ENCODE measurements around the gene NKAPD1.
A peak's percentile ranks its signal among the peaks of the same experiment; 100 is the strongest.
"Not testable (repeated sequence)": the region's sequence is repeated elsewhere in the genome, so short reads cannot be mapped to it uniquely, and the experiment has no call there.

Gene NKAPD1

DNA sequence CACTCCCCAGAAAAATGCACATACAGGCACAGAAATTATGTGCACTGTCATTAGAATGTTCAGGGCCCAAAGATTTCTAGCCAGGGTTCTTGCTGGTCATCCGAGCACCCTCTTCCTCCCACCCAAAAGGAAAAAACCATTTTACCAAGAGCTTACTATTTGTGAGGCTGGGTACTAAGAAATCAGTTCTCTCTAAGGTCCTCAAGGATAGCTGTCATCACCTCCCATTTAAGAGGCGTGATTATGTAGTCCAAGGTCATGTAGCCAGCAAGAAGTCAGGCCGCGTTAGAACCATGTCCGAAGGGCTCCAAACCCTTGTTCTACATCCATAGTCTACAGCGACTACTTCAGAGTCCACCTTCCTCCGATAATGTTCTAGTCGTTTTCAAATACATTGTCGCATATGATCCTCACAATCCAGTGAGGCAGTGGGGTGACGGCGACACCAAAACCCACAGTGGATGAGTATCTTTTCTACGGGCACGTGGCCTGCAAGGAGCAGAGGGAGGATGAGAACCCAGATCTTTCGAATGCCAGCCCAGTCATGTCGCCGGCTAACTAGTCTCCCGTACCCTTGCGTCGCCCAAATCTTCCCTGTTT, 11.8 kb downstream of the NKAPD1 start:
- intact Hi-C loops (cut with DNase I), result loop anchor here (5.0 kb wide), 1 partner anchor 149 kb away; the partner anchor contains the start of gene DIXDC1
- peak in 1 of 10 donors; percentile 23 for DNase-seq

DNA sequence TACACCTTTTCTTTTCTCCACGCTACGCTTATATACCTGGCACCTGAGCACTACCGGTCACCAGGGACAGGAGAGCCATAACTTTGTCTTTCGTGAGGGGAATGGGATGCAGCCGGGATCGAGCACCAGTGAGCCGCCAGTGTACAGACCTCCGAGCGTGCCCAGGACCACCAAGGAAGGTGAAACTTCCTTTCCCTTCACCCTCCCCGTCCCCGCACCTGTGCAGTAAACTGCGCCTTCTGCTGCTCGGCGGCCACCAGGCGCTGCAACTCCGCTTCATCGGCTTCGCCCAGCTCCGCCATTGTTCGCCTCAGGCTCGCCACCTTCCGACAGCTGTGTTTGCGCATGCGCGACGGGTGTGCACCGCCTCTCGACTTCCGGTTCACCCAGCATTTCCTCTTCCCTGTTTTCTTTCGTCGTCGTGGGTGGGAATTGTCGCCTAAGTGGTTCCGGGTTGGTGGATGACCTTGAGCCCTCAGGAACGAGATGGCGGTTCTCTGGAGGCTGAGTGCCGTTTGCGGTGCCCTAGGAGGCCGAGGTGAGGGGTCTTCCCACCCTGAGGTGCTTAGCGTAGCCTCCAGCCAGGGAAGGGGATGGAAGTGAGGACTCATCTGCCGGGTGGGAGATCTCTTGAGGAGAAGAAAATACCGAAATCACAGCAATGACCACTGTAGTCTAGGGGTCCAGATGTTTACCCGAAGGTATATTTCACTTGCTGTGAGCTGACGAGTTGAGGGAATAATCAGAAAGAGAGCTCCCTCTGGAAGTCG, 12.5 kb downstream of the NKAPD1 start, which contains the start of the genes SDHD and TIMM8B:
TSS of gene SDHD (plus strand) at position 452 of the 770 bp plus-strand sequence. CDS start at position 487, 35 bp downstream.
TSS of gene TIMM8B (minus strand) at position 335 of the 770 bp plus-strand sequence. CDS start at position 302, 33 bp downstream.
- intact Hi-C loops (cut with DNase I), result loop anchor here (5.0 kb wide), 1 partner anchor 149 kb away; the partner anchor contains the start of gene DIXDC1
- DNase-seq, result peak; percentile 93 to 99 (median 96)

DNA sequence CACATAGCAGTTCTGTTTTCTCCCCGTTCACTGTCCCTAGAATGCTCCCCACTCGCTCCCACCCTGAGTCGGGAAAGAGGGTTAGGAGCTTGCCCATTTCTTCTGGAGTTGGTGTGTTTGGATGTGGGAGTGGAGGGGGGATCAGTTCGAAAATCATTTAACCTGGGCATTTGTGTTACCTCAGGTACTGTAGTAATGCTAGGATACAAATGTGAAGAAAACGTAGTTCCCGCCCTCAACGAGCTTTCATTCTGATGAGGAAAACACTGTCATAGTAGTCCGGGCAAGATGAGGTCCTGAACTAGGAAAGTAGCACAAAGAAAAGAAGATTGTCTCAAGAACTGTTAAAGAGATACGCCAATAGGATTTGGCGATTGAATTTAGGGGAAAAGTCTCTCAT, 13.1 kb downstream of the NKAPD1 start:
- intact Hi-C loops (cut with DNase I), result loop anchor here (5.0 kb wide), 1 partner anchor 150 kb away; the partner anchor contains the start of gene DIXDC1
- DNase-seq, result no peak

DNA sequence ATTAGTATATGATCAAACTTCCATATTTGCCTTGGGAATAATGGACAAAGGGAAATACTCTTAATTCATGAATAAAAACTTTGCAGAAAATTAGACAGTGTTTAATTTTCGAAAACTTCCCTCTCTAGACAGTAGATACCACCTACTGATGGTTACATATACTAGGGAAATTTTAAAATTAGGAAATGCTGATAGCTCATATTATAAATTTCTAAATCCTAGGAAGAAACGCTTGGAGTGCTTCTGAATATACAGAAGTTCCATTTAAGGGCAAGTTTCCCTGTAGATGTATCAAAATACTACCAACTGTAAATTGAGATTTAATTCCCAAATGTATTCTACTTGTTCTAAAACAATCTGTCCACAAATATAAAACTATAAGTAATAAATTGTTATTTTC, 21.2 kb downstream of the NKAPD1 start:
- intact Hi-C loops (cut with DNase I), result not testable (repeated sequence)

DNA sequence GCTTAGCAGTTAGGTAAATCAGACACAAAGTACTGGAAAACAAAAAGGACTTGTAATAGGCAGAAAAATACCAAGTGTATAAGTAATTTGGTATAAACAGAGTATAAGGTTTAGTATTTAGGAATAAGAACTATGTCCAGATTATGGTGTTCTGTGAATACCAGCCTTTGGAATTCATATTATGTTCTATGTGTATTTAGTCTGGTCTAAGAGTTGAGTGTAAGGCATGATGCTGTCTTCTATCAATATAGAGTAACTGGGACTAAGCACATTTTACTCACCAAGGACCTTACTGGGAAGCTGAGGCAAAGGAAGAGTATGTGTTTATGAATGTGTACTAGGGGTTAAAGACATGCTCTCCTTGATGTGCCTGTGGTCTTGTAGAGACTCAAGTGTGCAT, 22.1 kb downstream of the NKAPD1 start:
- intact Hi-C loops (cut with DNase I), result no loop called here
- DNase-seq, result no peak

More for the DNA sequence above, 21.2 kb downstream of the NKAPD1 start:
- not testable (repeated sequence) for DNase-seq

DNA sequence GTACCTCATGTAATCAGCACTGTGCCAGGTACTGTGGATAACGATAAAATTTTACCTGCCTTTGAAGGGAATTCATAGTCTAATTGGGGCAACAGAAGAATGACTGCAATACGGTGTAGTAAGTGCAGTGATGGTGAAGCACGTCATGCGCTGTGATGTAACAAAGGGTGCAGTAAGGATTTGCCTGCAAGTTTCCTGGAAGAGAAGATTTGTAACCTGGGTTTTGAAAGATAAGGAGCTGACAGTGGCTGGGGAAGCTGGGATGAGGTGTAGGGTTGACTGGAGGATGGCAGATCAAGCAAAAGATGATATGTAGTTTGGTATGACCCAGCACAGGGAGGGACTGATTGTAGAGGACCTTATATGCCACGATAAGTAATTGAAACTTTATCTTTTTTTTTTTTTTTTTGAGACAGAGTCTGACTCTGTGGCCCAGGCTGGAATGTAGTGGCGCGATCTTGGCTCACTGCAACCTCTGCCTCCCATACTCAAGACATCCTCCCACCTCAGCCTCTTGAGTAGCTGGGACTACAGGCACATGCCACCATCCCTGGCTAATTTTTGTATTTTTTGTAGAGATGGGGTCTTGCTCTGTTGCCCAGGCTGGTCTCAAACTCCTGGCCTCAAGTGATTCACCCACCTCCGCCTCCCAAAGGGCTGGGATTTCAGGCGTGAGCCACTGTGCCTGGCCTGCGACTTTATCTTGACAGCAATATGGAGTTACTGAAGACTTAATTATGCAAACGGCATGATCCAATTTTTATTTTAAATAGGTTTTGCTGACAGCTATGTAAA, 23.8 kb downstream of the NKAPD1 start:
- DNase-seq, result no peak
- intact Hi-C loops (cut with DNase I), result no loop called here

DNA sequence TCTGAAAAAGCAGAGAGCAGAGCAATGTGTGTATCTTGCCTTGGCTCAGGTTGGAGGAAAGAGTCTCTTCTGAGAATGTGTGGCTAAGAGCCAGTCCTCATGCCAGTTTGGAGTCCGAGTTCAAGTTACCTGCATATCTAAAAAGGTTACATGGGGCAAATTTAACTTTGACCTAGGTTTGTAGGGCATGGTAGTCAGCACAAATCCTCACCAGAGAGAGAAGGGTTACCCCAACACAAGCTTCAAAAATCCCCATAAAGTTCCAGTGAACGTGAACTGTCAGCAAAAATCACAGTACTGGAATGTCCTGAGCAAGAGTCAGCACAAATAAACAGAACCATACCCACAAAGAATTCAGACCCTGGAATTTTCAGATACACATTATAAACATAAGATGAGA, 26.4 kb downstream of the NKAPD1 start:
- no peak for DNase-seq
- intact Hi-C loops (cut with DNase I), result no loop called here

DNA sequence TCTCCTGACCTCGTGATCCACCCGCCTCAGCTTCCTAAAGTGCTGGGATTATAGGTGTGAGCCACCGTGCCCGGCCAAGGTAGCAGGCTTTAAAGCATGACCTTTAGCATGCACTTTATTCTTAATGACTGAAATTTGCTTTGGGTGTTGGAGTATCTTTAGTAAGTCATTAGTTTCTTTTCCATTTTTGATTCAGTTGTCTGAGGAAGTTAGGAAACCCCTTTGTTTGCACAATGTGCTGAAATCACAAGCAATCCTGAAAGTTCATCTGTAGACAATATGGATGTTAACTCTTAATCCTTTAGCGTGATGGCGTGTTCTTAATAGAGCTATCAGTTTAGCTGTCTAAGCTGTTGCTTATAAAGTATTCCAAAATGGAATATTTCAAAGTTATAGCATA, 29.3 kb downstream of the NKAPD1 start:
- DNase-seq, result no peak
- intact Hi-C loops (cut with DNase I), result no loop called here

DNA sequence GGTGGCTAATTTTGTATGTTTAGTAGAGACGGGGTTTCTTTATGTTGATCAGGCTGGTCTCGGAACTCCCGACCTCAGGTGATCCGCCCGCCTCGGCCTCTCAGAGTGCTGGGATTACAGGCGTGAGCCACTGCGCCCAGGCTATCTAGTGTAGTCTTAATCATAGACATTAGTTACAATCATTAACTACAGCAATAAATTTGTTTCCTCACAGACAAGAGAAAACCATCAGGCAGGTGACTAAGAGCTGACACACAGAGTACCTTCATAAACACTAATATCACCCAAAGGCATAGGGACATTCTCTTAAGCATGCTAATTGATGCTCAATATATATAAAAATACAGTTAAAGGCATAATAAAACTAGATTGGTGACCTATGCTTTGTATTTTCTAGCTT, 32.0 kb downstream of the NKAPD1 start:
- intact Hi-C loops (cut with DNase I), result no loop called here
- DNase-seq, result no peak

DNA sequence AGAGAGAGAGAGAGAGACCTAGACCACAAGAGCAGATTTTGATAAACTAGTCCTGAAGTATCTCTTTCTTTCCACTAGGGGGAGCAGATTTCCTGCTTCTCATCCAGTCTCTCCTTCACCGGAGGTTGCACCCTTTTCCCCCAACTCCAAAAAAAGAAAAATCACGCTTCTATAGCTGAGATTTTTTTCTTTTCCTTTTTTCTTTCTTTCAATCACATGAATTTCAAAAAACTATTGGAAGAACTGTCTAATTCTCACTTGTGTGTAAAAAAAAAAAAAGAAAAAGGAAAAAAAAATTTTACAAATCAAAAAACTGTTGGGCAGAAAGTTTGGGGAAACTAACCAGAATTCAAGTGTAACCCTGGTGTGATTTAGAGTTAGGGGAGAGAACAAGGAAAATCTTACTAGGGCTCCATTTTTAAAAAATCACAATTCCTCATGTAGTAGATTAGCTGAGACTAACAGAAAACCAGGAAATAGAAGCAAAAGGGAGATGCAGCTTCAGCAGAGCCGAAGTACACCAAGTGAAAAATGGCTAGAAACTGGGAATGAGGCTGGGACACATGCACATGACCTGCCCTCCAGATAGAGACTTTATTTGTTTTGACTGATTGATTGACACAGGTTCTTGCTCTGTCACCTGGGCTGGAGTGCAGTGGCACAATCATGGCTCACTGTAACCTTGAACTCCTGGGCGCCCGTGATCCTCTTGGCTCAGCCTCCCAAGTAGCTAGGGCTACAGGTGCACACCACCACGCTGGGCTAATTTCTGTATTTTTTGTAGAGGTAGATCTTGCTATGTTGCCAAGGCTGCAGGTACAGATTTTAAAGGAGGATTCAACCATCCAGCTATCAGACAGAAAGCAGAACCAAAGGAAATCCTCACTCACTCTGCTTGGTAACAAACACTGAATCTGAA, 39.7 kb downstream of the NKAPD1 start:
- intact Hi-C loops (cut with DNase I), result loop anchor here (1.0 to 2.0 kb wide), 2 partner anchors 61 to 167 kb away; partner anchors contain the start of gene BCO2
- no peak for DNase-seq

DNA sequence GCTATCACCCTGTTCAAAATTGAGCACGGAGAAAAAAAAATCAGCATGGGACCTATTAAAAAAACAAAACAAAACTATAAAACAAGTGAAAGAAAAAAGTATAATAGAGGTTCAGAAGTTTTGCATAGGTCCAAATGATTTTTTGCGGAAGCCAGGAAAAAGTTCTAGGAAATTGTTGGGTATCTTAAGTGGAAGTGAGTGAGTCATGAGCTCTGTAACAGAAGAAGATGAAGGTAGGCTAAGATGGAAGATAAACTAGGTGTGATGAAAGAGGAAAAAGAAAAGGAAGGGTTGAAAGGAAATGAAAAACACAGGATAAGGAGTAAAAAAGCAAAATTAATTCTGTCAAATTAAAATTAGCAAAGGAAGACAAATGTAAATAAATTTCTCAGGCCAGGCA, 40.4 kb downstream of the NKAPD1 start:
- DNase-seq, result no peak
- intact Hi-C loops (cut with DNase I), result no loop called here

DNA sequence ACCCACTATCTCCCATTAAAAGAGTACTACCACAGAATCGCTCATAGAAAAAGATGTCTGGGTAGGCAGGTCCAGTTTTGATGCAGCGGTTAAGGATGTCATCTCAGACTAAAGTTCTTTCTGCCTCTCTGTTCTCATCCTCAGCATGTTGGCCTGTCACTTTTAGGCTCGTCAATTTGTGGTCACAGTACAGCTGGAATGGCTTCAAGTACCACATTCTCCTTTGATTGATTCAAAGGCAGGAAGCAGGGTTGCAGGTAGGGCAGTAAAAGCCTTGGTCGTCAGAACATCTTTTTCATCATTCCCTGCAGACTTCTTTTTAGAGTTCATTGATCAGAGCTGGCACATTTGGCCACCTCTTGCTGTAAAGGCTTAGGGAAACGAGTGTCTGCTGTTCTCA, 41.3 kb downstream of the NKAPD1 start:
- intact Hi-C loops (cut with DNase I), result no loop called here
- DNase-seq, result no peak

DNA sequence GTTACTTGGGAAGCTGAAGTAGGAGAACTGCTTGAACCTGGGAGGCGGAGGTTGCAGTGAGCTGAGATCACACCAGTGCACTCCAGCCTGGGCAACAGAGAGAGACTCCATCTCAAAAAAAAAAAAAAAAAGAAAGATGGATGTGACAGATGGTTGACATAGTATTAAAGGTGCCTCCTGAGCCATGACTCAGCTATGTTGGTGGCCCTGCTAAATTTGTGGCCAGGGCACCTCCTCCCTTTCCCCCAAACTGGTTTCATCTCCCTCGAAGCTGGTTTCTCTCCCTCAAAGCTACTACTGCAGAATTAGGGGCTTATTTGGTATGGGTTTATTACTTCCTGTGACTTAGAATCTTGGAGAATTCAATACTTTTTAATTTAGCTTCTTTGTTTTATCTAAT, 44.1 kb downstream of the NKAPD1 start:
- no peak for DNase-seq
- intact Hi-C loops (cut with DNase I), result no loop called here

DNA sequence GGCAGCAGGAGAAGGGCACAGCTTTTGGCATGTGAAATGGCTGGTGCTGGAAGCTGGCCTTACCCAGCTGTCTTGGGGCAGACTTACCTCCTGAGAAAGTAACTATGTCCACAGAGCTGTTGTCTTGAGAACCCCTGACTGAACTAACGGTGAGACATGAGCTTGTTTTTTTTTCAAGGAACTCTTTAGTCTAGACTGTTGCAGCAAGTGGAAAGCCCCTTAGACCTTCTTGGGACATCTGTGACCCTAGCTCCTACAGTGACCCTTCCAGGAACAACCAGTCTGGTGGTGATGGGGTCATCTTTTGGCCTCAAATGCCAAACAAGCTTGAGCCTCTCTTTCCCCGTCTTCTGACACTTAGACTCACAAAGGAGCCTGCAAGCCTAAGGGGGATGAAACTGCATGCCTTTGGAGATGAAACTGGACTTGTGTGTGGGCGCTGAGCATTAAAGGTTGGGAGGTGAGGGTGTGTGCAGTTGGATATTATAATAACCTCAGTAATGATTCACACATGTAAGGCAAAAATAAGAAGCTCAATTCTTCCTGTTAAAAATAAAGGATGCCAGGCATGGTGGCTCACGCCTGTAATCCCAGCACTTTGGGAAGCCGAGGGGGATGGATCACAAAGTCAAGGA, 48.0 kb downstream of the NKAPD1 start:
- DNase-seq, result no peak
- intact Hi-C loops (cut with DNase I), result no loop called here

DNA sequence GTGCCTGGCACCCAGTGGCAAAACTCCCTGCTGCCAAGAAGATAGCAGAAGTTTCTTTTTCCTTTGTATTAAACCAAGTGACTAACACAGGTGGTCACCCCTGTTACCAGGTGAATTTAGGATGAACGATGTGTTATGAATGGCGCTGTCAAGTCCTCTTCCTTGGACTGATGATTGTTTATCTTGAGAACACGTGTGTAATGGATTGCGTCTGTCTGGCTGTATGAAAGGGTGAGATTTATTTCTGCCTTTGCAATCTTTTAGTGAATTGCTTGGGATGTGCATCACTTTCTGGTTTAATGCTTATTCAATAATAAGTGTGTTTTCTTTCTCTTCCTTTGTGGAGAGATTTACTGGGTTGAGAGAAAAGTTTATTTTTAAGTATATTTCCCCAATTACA, 49.0 kb downstream of the NKAPD1 start:
- intact Hi-C loops (cut with DNase I), result no loop called here
- no peak for DNase-seq

DNA sequence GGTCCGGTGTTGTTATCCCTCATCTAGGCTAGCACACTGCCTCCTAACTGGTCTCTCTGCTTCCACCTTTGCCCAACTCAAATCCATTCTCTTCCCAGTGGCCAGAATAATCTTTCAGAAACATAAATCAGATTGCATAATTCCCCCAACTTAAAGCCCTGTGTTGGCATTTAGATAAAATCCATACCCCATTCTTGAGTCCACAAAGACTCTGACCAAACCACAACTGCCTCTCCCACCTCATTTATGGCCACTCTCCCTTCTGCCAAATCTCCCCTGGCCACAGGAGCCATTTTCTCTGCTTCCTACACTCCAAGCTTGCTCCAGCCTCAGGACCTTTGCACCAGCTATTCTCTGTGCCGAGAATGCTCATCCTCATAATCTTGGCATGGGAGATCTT, 53.0 kb downstream of the NKAPD1 start:
- DNase-seq, result no peak
- intact Hi-C loops (cut with DNase I), result no loop called here

DNA sequence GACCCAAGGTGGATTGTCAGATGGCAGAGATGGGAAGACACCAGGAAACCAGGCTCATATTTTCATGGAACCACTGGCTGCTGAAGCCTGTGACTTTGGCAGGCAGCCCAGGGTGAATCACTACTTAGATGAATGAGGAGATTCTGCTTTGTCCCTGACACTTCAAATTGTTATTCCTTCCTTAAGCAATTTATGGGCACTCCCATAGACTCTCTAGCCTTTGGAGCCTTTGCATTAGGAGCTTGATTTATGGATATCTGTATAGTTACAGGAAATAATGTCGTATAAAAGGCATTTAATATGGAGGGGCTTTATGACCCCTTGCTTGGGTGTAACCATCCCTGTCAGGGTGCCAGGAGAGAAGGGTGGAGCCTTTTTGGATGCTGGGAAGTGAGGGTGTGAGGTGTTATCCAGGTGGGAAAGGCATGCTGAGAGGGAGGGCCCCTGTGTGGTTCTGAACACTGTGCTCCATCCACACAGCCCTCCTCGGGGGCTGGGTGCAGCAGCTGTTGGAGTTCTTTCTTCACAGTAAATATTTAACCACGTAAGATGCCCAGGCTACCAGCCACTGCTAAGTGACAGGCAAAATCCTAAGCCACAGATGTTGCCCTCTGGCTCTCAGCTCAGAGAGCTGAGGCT, 54.5 kb downstream of the NKAPD1 start:
- DNase-seq, result peak in 7 of 10 donors; percentile 46 to 88 (median 52)
- intact Hi-C loops (cut with DNase I), result no loop called here

DNA sequence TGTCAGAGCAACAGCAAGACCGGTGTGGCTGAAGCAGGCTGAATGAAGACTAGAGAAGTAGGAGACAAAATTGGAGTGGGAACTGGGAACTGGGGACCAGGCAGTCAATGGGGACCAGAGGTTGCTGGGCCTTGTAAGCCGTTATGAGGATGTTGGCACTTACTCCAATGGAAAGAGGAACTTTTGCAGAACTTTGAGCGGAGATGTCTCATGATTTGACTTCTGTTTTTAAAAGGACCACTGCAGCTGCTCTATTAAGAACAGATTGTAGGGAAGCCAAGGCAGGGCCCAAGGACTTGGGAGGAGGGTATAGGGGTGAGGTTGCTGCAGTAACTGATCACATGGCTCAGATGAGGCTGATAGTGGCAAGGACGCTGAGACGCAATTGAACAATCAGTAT, 55.6 kb downstream of the NKAPD1 start:
- intact Hi-C loops (cut with DNase I), result no loop called here
- no peak for DNase-seq

DNA sequence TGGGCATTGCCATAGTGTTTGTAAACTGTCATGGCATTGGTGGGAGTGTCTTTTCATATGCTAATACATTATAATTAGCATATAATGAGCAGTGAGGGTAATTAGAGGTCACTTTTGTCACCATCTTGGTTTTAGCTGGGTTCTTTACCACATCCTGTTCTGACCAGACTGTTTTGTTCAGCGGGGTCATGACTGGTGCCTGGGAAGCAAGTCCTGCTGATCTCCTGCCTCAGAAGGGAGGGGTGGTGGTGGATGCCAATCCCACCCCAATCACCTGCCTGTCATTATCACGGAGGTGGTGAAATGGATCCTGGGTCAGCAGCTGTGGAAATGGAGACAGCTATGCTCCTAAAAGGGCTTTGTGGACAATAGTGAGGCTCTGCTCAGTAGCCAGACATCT, 58.6 kb downstream of the NKAPD1 start:
- intact Hi-C loops (cut with DNase I), result no loop called here
- no peak for DNase-seq

Measured in posterior cingulate gyrus (tissue), 11 donors.